NB4 (cell line): Measurements from ENCODE around the gene ILF3.
"Not testable (repeated sequence)": the region's sequence is repeated elsewhere in the genome, so short reads cannot be mapped to it uniquely, and the experiment has no call there.

ENCODE experiments used
- DNase-seq: peaks from one replicate; pipeline ENCODE4 v3.0.0; 2010; ENCODE audit warnings: low read depth
- H3K4me3 ChIP-seq: one replicate; pipeline ENCODE4 v1.5.1; 2011; ENCODE audit warnings: mild to moderate bottlenecking, low read depth, low read length, moderate library complexity
- MYC ChIP-seq: IDR thresholded peaks from 2 replicates; pipeline ENCODE4 v1.6.1; 2011; ENCODE audit warnings: low read depth, low read length
- POLR2A ChIP-seq: IDR thresholded peaks from 2 replicates; pipeline ENCODE4 v1.6.1; 2011; ENCODE audit warnings: mild to moderate bottlenecking; ENCODE audit not compliant: insufficient read length; ENCODE audit errors: extremely low read depth
- TF ChIP-seq, protein P1 (sequence below): IDR thresholded peaks from 2 replicates; pipeline ENCODE4 v1.6.1; 2011; ENCODE audit warnings: low read depth, low read length
- TF ChIP-seq, protein P2 (sequence below): IDR thresholded peaks from one replicate; pipeline ENCODE4 v1.5.1; 2012; ENCODE audit warnings: low read depth, low read length

ILF3 gene

GRCh38 chr19:10660346-10660745 is 6.2 kb downstream of the ILF3 start:
- no peak overlapping the region for H3K4me3 ChIP-seq
- DNase-seq, result no peak
- TF ChIP-seq MYC, result no peak
- TF ChIP-seq, protein P1, sequence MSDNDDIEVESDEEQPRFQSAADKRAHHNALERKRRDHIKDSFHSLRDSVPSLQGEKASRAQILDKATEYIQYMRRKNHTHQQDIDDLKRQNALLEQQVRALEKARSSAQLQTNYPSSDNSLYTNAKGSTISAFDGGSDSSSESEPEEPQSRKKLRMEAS, result no peak
- TF ChIP-seq POLR2A, result no peak
- TF ChIP-seq, protein P2, sequence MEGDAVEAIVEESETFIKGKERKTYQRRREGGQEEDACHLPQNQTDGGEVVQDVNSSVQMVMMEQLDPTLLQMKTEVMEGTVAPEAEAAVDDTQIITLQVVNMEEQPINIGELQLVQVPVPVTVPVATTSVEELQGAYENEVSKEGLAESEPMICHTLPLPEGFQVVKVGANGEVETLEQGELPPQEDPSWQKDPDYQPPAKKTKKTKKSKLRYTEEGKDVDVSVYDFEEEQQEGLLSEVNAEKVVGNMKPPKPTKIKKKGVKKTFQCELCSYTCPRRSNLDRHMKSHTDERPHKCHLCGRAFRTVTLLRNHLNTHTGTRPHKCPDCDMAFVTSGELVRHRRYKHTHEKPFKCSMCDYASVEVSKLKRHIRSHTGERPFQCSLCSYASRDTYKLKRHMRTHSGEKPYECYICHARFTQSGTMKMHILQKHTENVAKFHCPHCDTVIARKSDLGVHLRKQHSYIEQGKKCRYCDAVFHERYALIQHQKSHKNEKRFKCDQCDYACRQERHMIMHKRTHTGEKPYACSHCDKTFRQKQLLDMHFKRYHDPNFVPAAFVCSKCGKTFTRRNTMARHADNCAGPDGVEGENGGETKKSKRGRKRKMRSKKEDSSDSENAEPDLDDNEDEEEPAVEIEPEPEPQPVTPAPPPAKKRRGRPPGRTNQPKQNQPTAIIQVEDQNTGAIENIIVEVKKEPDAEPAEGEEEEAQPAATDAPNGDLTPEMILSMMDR, result no peak

GRCh38 chr19:10661946-10662345 is 7.8 kb downstream of the ILF3 start:
- no peak for DNase-seq
- peak overlapping the region; percentile 14 for H3K4me3 ChIP-seq
- TF ChIP-seq, protein P1, result no peak
- TF ChIP-seq MYC (no peak), POLR2A (no peak)
- TF ChIP-seq, protein P2, result no peak

GRCh38 chr19:10662384-10663251 is 8.5 kb downstream of the ILF3 start:
- TF ChIP-seq, protein P1, result no peak
- TF ChIP-seq MYC (no peak), POLR2A (no peak)
- TF ChIP-seq, protein P2, result no peak
- DNase-seq, result no peak
- no peak overlapping the region for H3K4me3 ChIP-seq

DNA sequence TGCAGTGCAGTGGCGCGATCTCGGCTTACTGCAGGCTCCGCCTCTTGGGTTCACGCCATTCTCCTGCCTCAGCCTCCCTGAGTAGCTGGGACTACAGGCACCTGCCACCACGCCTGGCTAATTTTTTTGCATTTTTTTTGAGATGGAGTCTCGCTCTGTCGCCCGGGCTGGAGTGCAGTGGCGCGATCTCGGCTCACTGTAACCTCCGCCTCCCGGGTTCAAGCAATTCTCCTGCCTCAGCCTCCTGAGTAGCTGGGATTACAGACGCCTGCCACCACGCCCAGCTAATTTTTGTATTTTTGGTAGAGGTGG is 9.1 kb downstream of the ILF3 start:
- not testable (repeated sequence) for H3K4me3 ChIP-seq, DNase-seq

- TF ChIP-seq MYC (no peak), POLR2A (no peak)
- TF ChIP-seq, protein P2, result no peak
- TF ChIP-seq, protein P1, result no peak
- H3K4me3 ChIP-seq, result no peak overlapping the region
- no peak for DNase-seq
These were observed 13.7 kb downstream of the ILF3 start for GRCh38 chr19:10667867-10668266.

DNA sequence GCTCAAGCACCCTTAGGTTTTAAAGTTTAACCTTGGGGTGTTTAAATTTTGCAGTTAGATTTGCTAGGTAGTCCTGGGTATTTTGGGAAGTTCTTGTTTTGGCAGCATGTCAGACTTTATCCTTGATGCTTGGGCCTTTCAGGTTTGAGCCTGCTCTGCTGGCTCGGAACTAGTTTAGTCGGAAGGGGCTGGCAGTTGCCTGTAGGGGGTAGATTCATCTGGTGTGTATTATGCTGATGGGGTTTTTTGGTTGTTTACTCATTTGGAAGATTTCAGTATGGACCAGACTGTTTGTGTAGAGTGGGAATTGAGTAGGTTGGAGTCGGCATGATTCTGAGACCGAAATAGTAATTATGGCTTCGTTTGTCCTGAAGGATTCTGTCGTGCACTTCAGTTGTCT is 15.1 kb downstream of the ILF3 start:
- H3K4me3 ChIP-seq, result no peak overlapping the region
- TF ChIP-seq MYC, result no peak
- no peak for TF ChIP-seq POLR2A
- TF ChIP-seq, protein P2, result no peak
- TF ChIP-seq, protein P1, result no peak
- no peak for DNase-seq
